Epithelial cell of proximal tubule (primary cell): ENCODE data around the gene FAHD2A. TPM values are rescaled to one million over a fixed set of nuclear protein-coding genes. Genes with fewer than 3 reads are reported as not detected.

Experiments
- DNase-seq: peaks from one replicate; pipeline ENCODE4 v3.0.0-alpha.2; 2011; ENCODE audit warnings: low read depth
- H3K4me3 ChIP-seq: 2 replicates; pipeline ENCODE4 v1.5.1; 2011; ENCODE audit warnings: low read depth, mild to moderate bottlenecking, low read length
- total RNA-seq: library from RNA; depleted of rRNA; stranded (reverse); fragments of >200 nt; gene quantifications from 2 replicates; pipeline ENCODE4 v1.2.3, GENCODE V29; 2015
- TF ChIP-seq, protein P1 (sequence below): conservative IDR thresholded peaks from 2 replicates; pipeline ENCODE4 v1.5.1; 2012; ENCODE audit warnings: low read depth, mild to moderate bottlenecking, low read length

The FAHD2A gene
- total RNA-seq, 1 donor from 2014 or later = 31.4 TPM

DNA sequence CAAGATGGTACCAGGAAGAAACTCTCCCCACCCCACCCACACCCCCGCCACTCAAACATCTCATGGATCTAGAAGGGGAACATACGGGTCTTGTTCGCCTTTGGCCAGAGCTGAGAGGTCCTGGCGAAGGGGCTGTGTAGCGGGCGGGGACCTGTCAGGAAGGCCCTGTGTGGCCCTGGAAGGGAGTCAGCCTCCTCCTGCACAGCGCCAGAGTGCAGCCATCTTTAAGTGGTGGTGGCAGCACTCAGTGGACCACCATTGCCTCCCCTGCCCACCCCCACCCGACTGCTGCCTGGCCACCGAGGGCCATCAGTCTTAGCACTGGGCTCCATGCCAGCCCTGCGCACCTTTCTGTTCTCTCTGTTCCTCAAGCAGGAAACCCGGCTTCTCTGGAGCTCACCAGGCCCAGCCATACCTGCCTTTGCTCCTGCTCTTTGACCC is 11.6 kb upstream of the FAHD2A start:
- no peak for DNase-seq
- TF ChIP-seq, protein P1, sequence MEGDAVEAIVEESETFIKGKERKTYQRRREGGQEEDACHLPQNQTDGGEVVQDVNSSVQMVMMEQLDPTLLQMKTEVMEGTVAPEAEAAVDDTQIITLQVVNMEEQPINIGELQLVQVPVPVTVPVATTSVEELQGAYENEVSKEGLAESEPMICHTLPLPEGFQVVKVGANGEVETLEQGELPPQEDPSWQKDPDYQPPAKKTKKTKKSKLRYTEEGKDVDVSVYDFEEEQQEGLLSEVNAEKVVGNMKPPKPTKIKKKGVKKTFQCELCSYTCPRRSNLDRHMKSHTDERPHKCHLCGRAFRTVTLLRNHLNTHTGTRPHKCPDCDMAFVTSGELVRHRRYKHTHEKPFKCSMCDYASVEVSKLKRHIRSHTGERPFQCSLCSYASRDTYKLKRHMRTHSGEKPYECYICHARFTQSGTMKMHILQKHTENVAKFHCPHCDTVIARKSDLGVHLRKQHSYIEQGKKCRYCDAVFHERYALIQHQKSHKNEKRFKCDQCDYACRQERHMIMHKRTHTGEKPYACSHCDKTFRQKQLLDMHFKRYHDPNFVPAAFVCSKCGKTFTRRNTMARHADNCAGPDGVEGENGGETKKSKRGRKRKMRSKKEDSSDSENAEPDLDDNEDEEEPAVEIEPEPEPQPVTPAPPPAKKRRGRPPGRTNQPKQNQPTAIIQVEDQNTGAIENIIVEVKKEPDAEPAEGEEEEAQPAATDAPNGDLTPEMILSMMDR = no peak
- no peak overlapping the region for H3K4me3 ChIP-seq

DNA sequence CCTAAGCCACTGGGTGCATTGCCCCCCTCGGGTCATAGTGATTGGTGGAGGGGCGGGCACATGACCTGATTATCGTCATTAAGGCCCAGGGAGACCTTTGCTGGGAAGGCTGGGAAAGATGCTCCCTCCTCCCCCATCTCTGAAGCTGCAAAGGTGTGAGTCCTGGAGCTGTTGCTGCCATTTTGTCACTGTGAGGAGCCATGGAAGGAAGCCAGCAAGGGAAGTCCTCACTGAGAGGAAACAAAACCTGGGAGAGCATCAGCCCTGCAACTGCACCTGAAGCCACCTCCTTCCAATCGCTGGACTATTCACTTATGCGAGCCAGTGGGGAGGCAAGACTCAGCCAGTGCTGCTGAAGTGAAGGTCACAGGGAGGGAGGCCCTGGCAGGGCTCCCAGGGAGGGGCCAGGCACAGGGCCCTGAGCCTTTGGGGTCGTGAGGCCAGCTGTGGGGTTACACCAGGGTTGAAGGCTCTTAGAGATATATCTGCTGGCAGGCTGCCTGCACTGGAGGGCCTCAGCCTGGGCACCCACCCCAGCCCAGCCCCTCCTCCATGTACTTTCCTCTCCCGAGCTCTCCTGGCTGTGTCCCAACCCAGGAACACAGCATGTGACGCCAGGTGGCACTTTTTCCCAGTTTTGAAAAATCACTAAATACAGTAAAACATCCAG is 10.7 kb upstream of the FAHD2A start:
- H3K4me3 ChIP-seq = no peak overlapping the region
- no peak for DNase-seq
- TF ChIP-seq, protein P1 = no peak

- no peak overlapping the region for H3K4me3 ChIP-seq
- no peak for DNase-seq
- TF ChIP-seq, protein P1 = no peak
Observed at GRCh38 chr2:95392320-95392719, 10.2 kb upstream of the FAHD2A start.

DNA sequence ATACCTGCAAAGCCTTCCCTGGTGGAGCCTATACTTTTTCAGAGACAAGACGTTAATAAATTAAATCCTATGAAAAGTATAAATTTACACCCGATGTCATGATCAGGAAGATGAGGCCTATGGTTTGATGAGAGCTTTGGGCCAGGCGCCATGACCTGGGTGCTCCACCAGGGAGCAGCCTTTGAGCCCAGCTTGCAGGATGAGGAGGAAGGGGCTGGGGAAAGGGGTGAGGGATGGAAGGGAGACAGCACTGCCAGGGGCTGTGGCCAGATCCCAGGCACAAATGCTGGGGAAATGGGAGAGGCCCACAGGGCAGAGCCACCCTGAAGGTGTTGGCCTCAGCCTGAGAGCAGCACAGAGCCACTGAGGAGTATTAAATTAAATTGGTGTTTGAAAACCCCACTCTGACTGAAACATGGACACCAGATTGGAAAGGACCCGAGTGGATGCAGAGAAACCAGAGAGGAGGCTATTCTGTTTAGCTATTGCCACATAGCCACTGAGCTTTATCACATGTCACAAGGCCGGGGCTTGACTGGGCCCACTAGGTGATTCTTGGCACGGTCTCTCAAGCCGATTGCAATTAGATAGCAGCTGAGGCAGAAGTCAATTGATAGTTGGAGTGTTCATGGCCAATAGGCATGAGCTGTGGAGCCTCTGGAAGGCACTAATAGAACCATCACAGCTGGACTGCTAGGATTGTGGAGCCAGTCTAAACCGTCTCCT is 9.6 kb upstream of the FAHD2A start:
- no peak for DNase-seq
- TF ChIP-seq, protein P1 = peak; percentile 33
- H3K4me3 ChIP-seq = no peak overlapping the region

DNA sequence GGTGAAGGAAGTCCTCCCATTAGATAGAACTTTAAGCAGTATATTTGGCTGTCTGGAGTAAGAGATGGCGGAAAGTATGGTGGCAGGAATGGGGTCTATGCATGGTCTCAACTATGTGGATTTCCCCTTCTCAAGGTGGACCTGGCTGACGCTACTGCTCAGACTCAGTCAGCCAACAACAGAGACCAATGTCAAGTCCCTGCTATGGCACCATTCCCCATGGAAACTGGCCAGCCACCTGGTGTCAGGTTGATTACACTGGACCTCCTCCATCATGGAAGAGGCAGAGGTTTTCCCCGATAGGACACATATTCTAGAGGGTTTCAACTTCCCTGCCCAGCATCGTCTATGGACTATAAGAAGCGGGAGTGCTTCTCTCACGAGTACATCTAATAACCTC is 8.6 kb upstream of the FAHD2A start:
- no peak for DNase-seq
- H3K4me3 ChIP-seq = no peak overlapping the region
- TF ChIP-seq, protein P1 = no peak

DNA sequence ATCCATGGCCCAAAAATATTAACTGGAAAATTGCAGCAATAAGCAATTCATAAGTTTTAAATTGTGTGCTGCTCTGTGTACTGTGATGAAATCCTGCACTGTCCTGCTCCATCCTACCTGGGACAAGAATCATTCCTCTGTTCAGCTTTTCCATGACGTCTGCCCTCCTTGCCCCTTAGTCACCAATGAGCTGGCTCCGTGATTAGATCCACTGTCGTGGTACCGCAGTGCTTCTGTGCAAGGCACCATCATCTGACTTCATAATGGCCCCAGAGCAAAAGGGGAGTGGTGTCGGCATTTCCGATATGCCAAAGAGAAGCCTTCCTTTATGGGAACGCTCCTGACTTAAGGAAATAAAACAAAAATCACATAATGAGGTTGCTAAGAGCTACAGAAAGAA is 3.4 kb upstream of the FAHD2A start:
- TF ChIP-seq, protein P1 = no peak
- H3K4me3 ChIP-seq = no peak overlapping the region
- no peak for DNase-seq
